GM12878 (cell line): ENCODE results near the gene SPINK1. TPM values are rescaled to one million over a fixed set of nuclear protein-coding genes. Genes with fewer than 3 reads are reported as not detected.

Experiments used
- ATAC-seq: fragments of 200-7000 bp; cut with Tn5 transposase; 3 replicates; pipeline ENCODE4 v1.9.1; 2020; ENCODE audit warnings: mild to moderate bottlenecking, moderate library complexity
- BruUV-seq: library from RNA; stranded (reverse); fragments of 400-500 nt; replicated peaks from 2 replicates; lab custom pipeline; 2021; lab: Mats Ljungman, UMichigan
- CTCF ChIA-PET: fragments of 300-600 bp; sonication (Branson Sonifier 250); formaldehyde crosslinking; extraction: SDS; loops from one replicate; lab custom pipeline; 2021; ENCODE audit warnings: inconsistent platforms; lab: Yijun Ruan, JAX
- POLR2A ChIA-PET: fragments of 350-600 bp; formaldehyde crosslinking; extraction: SDS; loops from one replicate; lab custom pipeline; 2021; ENCODE audit warnings: inconsistent platforms; lab: Charles Lee
- RAD21 ChIA-PET: fragments of 300-600 bp; sonication (Branson Sonifier 250); formaldehyde crosslinking; loops from one replicate; lab custom pipeline; 2023; ENCODE audit warnings: antibody characterized with exemption; ENCODE audit not compliant: unreplicated experiment; lab: Charles Lee
- SMC1A ChIA-PET: fragments of 300-600 bp; sonication (Branson Sonifier 250); formaldehyde crosslinking; loops from one replicate; lab custom pipeline; 2023; ENCODE audit not compliant: unreplicated experiment, uncharacterized antibody; lab: Charles Lee
- DNase-seq: peaks from one replicate; pipeline ENCODE4 v3.0.0-alpha.2; 2011; ENCODE audit warnings: low read depth, low spot score
- FAIRE-seq: peaks from 3 replicates; lab custom pipeline; 2011; peaks lifted over from hg19 to GRCh38; lab: Jason Lieb, UNC
- H2AFZ ChIP-seq: 2 replicates; pipeline ENCODE4 v1.6.0; 2011; ENCODE audit warnings: low read depth, low read length, control low read depth; ENCODE audit not compliant: control insufficient read depth
- H3K27ac ChIP-seq: 2 replicates; pipeline ENCODE4 v1.5.1; 2011; ENCODE audit warnings: control low read depth; ENCODE audit not compliant: control insufficient read depth, insufficient read depth
- H3K27me3 ChIP-seq, 2 experiments: replicated peaks in 1 of 2; 2 replicates each; pipeline versions ENCODE4 v1.6.0 to v1.6.1; 2011; ENCODE audit warnings: low read length in 1 of 2; ENCODE audit not compliant: control insufficient read depth in 2 of 2, insufficient read depth in 2 of 2
- H3K36me3 ChIP-seq, 2 experiments: 2 replicates each; pipeline ENCODE4 v1.5.1; 2011; ENCODE audit warnings: low read length in 1 of 2; ENCODE audit not compliant: control insufficient read depth in 2 of 2, insufficient read depth in 2 of 2
- H3K4me1 ChIP-seq: 2 replicates; pipeline ENCODE4 v1.6.1; 2011; ENCODE audit warnings: mild to moderate bottlenecking, low read length, moderate library complexity, mixed read lengths; ENCODE audit not compliant: control insufficient read depth, insufficient read depth
- H3K4me2 ChIP-seq: 2 replicates; pipeline ENCODE4 v1.6.0; 2011; ENCODE audit warnings: control low read depth; ENCODE audit not compliant: control insufficient read depth, insufficient read depth
- H3K4me3 ChIP-seq: fragments of 200-600 bp; sonication (generic); 2 replicates; pipeline ENCODE4 v1.5.1; 2016
- H3K79me2 ChIP-seq: 2 replicates; pipeline ENCODE4 v1.6.0; 2011; ENCODE audit warnings: low read length; ENCODE audit not compliant: control insufficient read depth, insufficient read depth
- H3K9ac ChIP-seq: 2 replicates; pipeline ENCODE4 v1.8.0; 2011; ENCODE audit warnings: low read length, control low read depth, mixed read lengths; ENCODE audit not compliant: control insufficient read depth, insufficient read depth
- H3K9me3 ChIP-seq: replicated peaks from 3 replicates; pipeline ENCODE4 v1.5.1; 2011; ENCODE audit warnings: mild to moderate bottlenecking, low read length; ENCODE audit not compliant: control insufficient read depth, insufficient read depth
- H4K20me1 ChIP-seq: 2 replicates; pipeline ENCODE4 v1.6.0; 2011; ENCODE audit not compliant: control insufficient read depth, insufficient read depth
- CBX5 ChIP-seq: sonication (generic); IDR thresholded peaks from 2 replicates; pipeline ENCODE4 v1.6.1; 2016; ENCODE audit warnings: low read depth, moderate library complexity, mild to moderate bottlenecking, inconsistent platforms
- CHD2 ChIP-seq: IDR thresholded peaks from 2 replicates; pipeline ENCODE4 v1.6.1; 2011; ENCODE audit warnings: low read depth, low read length, improper control_type of control experiment, borderline replicate concordance
- HCFC1 ChIP-seq: fragments of 150-350 bp; IDR thresholded peaks from 2 replicates; pipeline ENCODE4 v1.6.1; 2014; ENCODE audit warnings: low read length
- RAD21 ChIP-seq: IDR thresholded peaks from 2 replicates; pipeline ENCODE4 v1.6.1; 2011; ENCODE audit warnings: mild to moderate bottlenecking, low read depth, low read length, moderate library complexity; ENCODE audit not compliant: insufficient read depth
- RBBP5 ChIP-seq: fragments of 200-600 bp; sonication (generic); conservative IDR thresholded peaks from 2 replicates; pipeline ENCODE4 v1.6.1; 2016
- RELA ChIP-seq: fragments of 450-650 bp; IDR thresholded peaks from 2 replicates; pipeline ENCODE4 v1.8.0; 2014; ENCODE audit warnings: borderline replicate concordance; ENCODE audit not compliant: partially characterized antibody
- SIN3A ChIP-seq: IDR thresholded peaks from 2 replicates; pipeline ENCODE4 v1.6.1; 2012; ENCODE audit warnings: low read depth, low read length, improper control_type of control experiment
- SMARCA5 ChIP-seq: fragments of 450-650 bp; IDR thresholded peaks from 2 replicates; pipeline ENCODE4 v1.6.1; 2017; ENCODE audit warnings: mild to moderate bottlenecking
- SMC3 ChIP-seq: IDR thresholded peaks from 2 replicates; pipeline ENCODE4 v1.6.1; 2011; ENCODE audit warnings: low read length, improper control_type of control experiment, borderline replicate concordance
- SP1 ChIP-seq: IDR thresholded peaks from one replicate; pipeline ENCODE4 v1.6.1; 2011; ENCODE audit warnings: low read depth, low read length
- TCF7 ChIP-seq: IDR thresholded peaks from 2 replicates; pipeline ENCODE4 v1.6.1; 2014; ENCODE audit warnings: antibody characterized with exemption, borderline replicate concordance
- WGBS: methylation state at CpG from one replicate; pipeline ENCODE4 v1.1.6; 2016; ENCODE audit warnings: low lambda C conversion rate; ENCODE audit not compliant: insufficient replicate concordance, insufficient coverage; ENCODE audit errors: missing lambda C conversion rate; 5-methylcytosine and 5-hydroxymethylcytosine counted together
- in situ Hi-C: fragments of 300-500 bp; cut with MboI; formaldehyde crosslinking; loops from 9 replicates; pipeline ENCODE4 v1.14.3; 2018; ENCODE audit warnings: mixed read lengths
- intact Hi-C: fragments of 100-400 bp; cut with micrococcal nuclease; formaldehyde crosslinking; loops from one replicate; pipeline ENCODE4 v1.14.2; 2022; ENCODE audit not compliant: unreplicated experiment
- polyA plus RNA-seq, 11 experiments: library from polyadenylated mRNA; depleted of rRNA in 4 of 11; unstranded in 6 of 11; stranded (reverse) in 5 of 11; fragments of >200 nt; fragmentation: Nextera tagmentation in 4 of 11; fragmentation: Illumina TruSeq in 1 of 11; extraction: Ambion mirVana in 4 of 11; extraction: Trizol in 1 of 11; gene quantifications; 1 replicate in 1 of 11; 2 replicates in 10 of 11; pipeline versions ENCODE4 v1.2.1 to v1.2.3, GENCODE V29; 2011 to 2016; ENCODE audit warnings: inconsistent platforms in 2 of 11, missing spikeins in 2 of 11, low read depth in 1 of 11
- total RNA-seq, 4 experiments: library from RNA; depleted of rRNA in 3 of 4; stranded (reverse); fragments of >200 nt in 3 of 4; fragmentation: Illumina TruSeq in 1 of 4; extraction: Trizol in 1 of 4; gene quantifications; 2 replicates each; pipeline versions ENCODE4 v1.2.1 to v1.2.3, GENCODE V29; 2013 to 2021
- TF ChIP-seq, protein P1 (sequence below): fragments of 450-650 bp; IDR thresholded peaks from 2 replicates; pipeline ENCODE4 v1.6.1; 2014; ENCODE audit warnings: mild to moderate bottlenecking
- TF ChIP-seq, protein P2 (sequence below): fragments of 450-650 bp; conservative IDR thresholded peaks from 2 replicates; pipeline ENCODE4 v1.6.1; 2017; ENCODE audit warnings: mild to moderate bottlenecking, moderate library complexity
- TF ChIP-seq, protein P3 (sequence below): IDR thresholded peaks from 2 replicates; pipeline ENCODE4 v1.6.1; 2011; ENCODE audit warnings: borderline replicate concordance, low read depth, mild to moderate bottlenecking, moderate library complexity, mixed read lengths, low read length; ENCODE audit not compliant: insufficient read depth; ENCODE audit errors: extremely low read length
- TF ChIP-seq, protein P4 (sequence below): fragments of 450-650 bp; IDR thresholded peaks from 2 replicates; pipeline ENCODE4 v1.6.1; 2016; ENCODE audit warnings: mild to moderate bottlenecking, moderate library complexity, borderline replicate concordance

Gene SPINK1
- total and polyA plus RNA-seq, 10 of the 15 experiments (the other 5 are each of a cell fraction or from before 2014, with no cell fraction given) = 3.6 TPM; not detected in 9

DNA sequence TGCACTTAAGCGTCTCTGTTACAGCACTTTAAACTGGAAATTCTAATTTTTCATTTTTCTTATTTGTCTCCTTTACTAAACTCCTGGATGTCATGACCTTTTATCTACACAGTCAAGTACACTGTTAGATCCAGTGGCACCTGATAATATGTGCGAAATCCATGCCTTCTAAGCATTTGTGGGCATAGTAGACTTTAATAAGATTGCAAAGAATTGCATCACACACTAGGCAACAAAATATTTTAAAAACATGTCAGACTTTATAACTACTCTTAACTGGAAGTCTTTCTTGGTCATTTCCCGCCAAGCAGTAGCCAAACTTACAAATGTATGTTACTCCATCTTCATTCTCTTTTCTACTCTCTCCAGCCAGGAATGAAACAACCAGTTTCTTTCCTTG lies 5.0 kb upstream of the SPINK1 start (continued):
- TF ChIP-seq, protein P1, sequence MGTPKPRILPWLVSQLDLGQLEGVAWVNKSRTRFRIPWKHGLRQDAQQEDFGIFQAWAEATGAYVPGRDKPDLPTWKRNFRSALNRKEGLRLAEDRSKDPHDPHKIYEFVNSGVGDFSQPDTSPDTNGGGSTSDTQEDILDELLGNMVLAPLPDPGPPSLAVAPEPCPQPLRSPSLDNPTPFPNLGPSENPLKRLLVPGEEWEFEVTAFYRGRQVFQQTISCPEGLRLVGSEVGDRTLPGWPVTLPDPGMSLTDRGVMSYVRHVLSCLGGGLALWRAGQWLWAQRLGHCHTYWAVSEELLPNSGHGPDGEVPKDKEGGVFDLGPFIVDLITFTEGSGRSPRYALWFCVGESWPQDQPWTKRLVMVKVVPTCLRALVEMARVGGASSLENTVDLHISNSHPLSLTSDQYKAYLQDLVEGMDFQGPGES = no peak
- TF ChIP-seq SMARCA5 (no peak), RBBP5 (no peak), TCF7 (no peak), SIN3A (no peak), SP1 (no peak)
- TF ChIP-seq, protein P2, sequence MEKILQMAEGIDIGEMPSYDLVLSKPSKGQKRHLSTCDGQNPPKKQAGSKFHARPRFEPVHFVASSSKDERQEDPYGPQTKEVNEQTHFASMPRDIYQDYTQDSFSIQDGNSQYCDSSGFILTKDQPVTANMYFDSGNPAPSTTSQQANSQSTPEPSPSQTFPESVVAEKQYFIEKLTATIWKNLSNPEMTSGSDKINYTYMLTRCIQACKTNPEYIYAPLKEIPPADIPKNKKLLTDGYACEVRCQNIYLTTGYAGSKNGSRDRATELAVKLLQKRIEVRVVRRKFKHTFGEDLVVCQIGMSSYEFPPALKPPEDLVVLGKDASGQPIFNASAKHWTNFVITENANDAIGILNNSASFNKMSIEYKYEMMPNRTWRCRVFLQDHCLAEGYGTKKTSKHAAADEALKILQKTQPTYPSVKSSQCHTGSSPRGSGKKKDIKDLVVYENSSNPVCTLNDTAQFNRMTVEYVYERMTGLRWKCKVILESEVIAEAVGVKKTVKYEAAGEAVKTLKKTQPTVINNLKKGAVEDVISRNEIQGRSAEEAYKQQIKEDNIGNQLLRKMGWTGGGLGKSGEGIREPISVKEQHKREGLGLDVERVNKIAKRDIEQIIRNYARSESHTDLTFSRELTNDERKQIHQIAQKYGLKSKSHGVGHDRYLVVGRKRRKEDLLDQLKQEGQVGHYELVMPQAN = no peak
- TF ChIP-seq, protein P3, sequence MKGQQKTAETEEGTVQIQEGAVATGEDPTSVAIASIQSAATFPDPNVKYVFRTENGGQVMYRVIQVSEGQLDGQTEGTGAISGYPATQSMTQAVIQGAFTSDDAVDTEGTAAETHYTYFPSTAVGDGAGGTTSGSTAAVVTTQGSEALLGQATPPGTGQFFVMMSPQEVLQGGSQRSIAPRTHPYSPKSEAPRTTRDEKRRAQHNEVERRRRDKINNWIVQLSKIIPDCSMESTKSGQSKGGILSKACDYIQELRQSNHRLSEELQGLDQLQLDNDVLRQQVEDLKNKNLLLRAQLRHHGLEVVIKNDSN = no peak

DNA sequence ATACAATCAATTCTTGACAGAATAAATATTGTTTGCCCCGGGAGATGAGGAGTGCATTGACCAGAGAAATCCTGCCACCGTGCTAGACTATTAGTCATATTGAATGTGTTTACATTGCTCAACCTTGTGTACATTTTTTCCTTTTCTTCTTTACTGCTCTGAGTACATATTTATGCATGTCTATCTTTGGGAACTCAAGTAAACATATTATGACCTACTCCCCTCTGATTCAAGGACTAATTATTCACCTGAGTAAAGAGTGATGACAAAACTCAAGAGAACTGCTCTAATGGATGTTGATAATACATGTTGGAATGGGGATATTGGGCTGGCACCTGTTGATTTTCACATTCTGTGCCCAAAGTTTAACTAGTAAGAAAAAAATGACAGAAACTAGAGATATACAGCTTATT lies 3.9 kb upstream of the SPINK1 start:
- Histone ChIP-seq H3K36me3 (no peaks in the 10 kb centered on the region), H3K27me3 (no peaks in the 10 kb centered on the region; a peak in 1 of 4 replicates), H3K79me2 (no peaks in the 10 kb centered on the region), H3K27ac (no peak overlapping the region), H4K20me1 (no peaks in the 10 kb centered on the region)
- intact Hi-C loops = no loop called here
- SMC1A ChIA-PET = no interaction called here
- WGBS = 0% methylated on average over 2 of the region's 2 CpGs
- ATAC-seq = no peak
- no peak for FAIRE-seq
- TF ChIP-seq RAD21 (no peak), RELA (no peak), SMC3 (no peak), HCFC1 (no peak), CBX5 (no peak), CHD2 (no peak)
- TF ChIP-seq, protein P4, sequence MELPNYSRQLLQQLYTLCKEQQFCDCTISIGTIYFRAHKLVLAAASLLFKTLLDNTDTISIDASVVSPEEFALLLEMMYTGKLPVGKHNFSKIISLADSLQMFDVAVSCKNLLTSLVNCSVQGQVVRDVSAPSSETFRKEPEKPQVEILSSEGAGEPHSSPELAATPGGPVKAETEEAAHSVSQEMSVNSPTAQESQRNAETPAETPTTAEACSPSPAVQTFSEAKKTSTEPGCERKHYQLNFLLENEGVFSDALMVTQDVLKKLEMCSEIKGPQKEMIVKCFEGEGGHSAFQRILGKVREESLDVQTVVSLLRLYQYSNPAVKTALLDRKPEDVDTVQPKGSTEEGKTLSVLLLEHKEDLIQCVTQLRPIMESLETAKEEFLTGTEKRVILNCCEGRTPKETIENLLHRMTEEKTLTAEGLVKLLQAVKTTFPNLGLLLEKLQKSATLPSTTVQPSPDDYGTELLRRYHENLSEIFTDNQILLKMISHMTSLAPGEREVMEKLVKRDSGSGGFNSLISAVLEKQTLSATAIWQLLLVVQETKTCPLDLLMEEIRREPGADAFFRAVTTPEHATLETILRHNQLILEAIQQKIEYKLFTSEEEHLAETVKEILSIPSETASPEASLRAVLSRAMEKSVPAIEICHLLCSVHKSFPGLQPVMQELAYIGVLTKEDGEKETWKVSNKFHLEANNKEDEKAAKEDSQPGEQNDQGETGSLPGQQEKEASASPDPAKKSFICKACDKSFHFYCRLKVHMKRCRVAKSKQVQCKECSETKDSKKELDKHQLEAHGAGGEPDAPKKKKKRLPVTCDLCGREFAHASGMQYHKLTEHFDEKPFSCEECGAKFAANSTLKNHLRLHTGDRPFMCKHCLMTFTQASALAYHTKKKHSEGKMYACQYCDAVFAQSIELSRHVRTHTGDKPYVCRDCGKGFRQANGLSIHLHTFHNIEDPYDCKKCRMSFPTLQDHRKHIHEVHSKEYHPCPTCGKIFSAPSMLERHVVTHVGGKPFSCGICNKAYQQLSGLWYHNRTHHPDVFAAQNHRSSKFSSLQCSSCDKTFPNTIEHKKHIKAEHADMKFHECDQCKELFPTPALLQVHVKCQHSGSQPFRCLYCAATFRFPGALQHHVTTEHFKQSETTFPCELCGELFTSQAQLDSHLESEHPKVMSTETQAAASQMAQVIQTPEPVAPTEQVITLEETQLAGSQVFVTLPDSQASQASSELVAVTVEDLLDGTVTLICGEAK = no peak
- TF ChIP-seq, all 136 proteins: peak for 0
- no TSS peak for BruUV-seq
- no peak overlapping the region for H3K4me3 ChIP-seq
- ChIA-PET RAD21 (no interaction called here), CTCF (no interaction called here), POLR2A (interaction anchor here (0.7 kb wide), 1 partner anchor 29 kb away, joined by 3 read pairs; no protein-coding TSS in a partner anchor)
- DNase-seq = no peak
- no peak overlapping the region for H2AFZ ChIP-seq
- H3K9ac ChIP-seq = no peak overlapping the region
- no peaks in the 10 kb centered on the region for H3K4me1 ChIP-seq
- no peaks in the 10 kb centered on the region for H3K9me3 ChIP-seq
- H3K4me2 ChIP-seq = no peak overlapping the region
- in situ Hi-C loops = no loop called here
